Eye (tissue), 1 donor: Measurements from ENCODE around the gene RPS24.

Source experiments
- DNase-seq: peaks from one replicate; pipeline ENCODE4 v3.0.0-alpha.2; 2015

Gene RPS24

DNA sequence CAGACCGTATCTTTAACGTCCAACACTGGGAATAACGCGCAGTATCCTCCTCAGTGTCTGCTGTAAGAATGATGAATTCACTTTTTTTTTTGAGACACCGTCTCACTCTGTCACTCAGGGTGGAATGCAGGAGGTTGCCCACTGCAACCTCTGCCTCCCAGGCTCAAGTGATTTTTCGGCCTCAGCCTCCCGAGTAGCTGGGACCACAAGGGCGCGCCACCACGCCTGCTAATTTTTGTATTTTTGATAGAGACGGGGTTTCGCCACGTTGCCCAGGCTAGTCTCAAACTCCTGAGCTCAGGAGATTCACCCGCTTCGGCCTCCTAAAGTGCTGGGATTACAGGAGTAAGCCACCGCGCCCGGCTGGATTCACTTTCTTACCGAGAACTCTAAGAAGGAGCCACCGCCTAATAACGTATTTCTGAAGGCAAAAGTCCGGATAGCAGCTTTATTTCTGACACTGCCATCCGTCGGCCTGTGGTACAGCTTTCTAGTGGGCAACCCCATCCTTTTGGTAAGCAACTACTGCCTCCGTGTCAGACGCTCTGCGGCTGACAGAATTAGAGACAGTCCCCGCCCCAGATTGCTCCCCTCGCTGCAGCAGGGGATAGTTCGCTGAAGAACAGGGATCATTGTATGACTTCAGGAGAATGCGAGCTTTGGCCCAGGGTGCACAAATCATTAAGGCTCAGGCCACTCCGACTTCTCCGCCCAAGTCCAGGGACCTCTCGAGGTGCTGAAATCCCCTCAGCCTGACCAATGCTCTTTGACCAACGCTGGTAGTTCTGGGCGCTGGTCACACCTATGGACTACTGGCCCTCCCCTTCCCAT lies 5.0 kb upstream of the RPS24 start:
- no peak for DNase-seq

DNA sequence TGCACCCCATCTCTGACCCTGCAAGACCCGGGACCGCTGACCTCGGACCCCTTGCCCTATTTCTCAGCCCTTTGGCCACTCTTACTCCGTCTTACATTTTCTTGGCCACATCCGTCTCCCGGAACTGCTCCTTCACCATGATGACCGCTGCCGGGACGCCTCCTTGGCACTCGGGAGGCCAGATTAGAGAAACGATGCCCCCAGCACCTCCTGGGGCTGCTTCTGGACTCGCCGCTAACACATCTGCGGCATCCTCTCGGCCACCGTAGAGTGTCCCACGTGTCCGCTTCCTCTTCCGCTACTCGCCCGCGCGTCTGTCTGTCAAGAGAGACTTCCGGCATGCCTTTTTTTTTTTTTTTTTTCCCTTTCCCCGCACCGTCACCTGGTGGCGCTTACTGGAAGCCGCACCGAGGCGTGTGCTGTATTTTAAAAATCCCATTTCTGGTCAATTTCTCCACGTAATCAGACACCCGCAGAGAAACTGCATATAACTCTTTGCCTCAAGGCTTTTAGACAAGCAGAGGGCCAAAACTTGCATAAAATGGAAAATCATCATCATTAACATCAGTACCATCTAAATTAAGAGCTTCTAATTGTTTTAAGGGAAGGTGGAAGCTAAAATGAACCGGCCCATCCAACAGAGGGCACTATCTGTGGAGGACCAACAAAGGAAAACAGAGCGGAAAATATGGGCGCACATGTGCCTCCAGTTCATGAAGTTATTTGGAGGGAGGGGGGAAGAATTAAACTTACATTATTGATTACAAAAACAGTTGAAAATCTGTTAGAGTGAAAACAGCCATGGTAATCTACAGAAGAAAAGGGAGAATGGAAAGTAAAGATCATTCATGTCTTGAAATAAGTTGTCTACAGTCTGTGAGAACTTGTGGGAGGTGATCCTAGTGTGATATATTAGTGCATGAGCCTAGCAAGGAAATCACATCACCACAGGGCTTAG lies 4.1 kb upstream of the RPS24 start, which contains the start of gene POLR3A:
POLR3A (minus strand) TSS at position 247 of the 958 bp plus-strand sequence; CDS start at position 139, 108 bp downstream.
- DNase-seq: peak; percentile 98

DNA sequence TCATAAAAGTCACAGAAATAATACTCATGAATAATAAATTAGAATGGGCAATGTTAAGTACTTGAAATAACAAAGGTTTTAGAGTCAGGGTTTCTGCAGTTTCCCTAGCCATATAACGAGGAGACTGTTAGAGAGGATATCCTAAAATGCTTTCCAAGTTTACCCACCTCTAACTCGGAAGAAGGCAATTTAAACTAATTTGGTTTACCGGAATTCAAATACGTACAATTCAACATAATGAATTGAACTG lies 351 bp upstream of the RPS24 start:
- DNase-seq: no peak

DNA sequence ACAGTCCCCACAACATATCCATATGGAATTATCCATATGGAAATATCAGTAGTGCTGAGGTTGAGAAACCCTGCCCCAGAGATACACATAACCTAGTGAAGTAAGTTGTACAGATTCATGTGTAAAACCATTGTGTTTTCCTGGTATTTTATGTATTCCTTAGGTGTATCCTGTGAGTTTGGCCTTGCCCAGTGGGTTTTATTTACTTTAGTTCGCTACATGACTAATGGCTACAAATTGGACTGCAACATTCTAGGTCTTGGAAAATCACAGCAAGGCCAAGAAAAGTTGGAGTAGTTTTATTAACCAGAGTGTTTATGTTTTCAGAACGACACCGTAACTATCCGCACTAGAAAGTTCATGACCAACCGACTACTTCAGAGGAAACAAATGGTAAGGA lies 1.4 kb downstream of the RPS24 start:
- DNase-seq: no peak

DNA sequence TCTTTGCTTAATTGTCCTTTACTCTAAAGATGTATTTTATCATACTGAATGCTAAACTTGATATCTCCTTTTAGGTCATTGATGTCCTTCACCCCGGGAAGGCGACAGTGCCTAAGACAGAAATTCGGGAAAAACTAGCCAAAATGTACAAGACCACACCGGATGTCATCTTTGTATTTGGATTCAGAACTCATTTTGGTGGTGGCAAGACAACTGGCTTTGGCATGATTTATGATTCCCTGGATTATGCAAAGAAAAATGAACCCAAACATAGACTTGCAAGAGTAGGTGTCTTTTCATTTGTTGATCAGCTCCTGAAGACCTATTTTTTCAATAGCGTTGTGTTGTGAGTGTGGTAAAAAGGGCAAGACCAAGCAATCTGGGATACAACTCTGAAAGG lies 1.8 kb downstream of the RPS24 start:
- DNase-seq: no peak

DNA sequence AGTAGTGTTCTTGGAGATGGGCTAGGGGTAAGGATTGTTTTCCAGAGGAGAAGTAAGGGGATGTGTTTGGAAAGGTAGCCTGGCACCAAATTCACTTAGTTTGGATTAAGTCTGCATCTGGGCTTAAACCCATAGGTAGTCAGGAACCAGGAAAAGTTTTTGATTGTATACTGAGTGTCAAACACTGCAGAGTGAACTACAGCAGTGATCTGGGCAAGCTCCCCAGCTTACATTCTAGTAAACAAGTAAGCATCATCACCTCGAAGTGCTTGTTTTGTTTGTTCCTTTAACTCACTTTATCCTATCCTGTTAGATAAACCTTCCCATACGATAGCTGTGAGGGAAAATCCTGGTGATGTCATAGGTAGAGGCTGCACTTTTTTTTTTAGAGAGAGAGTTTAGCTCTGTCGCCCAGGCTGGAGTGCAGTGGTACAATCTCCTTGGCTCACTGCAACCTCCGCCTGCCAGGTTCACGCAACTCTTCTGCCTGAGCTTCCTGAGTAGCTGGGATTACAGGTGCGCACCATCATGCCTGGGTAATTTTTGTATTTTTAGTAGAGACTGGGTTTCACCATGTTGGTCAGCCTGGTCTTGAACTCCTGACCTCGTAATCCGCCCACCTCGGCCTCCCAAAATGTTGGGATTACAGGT lies 2.4 kb downstream of the RPS24 start:
- no peak for DNase-seq

DNA sequence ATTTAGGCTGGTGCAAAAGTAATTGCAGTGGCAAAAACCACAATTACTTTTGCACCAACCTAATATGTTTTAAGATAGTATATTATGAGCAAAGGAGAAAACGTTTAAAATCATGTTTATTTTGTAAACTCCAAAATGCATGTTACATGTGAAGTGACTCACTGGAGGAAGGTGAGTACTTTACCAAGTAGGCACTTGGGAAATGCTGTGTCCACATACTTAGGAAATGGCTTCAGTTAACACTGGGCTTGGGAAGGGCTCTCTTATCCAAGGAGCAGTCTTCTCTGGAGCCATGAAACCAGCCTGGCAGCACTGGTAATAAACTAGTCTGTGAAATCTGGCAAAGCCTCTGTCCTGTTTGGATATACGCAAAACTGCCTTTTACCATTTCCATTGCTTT lies 4.4 kb downstream of the RPS24 start:
- DNase-seq: no peak

DNA sequence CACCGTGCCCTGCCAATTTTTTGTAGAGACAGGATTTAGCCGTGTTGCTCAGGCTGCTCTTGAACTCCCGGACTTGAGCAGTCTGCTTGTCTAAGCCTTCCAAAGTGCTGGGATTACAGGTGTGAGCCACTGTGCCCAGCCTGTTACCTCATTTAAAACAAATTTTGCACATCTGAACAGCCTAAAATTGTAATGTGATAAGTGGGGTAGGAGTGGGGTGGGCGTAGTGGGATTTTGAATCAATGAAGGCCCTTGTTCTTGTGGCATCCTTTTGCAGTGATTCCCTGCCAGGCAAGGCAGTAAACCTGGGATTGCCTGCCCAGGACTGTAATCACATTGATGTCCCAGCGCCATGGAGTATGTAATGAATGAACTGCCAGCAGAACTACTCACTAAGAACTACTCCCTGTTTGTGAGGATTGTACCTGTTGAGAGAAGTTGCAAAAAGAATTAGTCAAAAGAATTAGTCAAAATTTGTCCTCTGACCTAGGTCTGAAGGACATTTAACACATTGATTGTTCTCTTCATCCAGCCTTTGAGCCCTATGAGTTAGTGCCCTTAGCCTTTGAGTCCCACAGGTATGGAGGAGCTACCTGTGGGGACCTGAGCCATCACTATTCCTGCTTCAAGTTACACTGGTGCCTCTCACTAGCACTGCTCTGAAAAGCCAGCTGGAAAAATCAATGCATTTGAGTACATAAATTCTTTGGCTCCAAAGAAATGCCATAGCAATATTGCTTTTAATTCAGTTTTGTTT lies 5.3 kb downstream of the RPS24 start:
- no peak for DNase-seq

DNA sequence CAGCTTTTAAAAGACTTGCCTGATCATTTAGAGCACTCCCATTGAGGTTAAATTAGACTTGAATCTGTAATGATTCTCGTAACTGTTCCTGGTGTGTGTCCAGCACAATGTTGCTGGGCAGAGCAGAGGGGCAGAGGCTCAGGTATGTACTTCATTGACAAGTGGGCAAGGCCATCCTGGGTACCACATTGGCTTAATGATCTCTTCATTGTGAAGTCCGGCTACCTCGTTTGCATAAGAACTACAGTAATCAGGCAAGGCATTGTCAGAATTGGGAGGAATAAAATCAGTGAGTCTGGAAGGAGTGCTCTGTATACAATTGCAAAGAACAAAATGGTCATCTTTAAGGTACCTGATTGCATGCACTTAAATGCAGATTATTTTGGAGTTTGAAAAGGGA lies 6.1 kb downstream of the RPS24 start:
- no peak for DNase-seq

DNA sequence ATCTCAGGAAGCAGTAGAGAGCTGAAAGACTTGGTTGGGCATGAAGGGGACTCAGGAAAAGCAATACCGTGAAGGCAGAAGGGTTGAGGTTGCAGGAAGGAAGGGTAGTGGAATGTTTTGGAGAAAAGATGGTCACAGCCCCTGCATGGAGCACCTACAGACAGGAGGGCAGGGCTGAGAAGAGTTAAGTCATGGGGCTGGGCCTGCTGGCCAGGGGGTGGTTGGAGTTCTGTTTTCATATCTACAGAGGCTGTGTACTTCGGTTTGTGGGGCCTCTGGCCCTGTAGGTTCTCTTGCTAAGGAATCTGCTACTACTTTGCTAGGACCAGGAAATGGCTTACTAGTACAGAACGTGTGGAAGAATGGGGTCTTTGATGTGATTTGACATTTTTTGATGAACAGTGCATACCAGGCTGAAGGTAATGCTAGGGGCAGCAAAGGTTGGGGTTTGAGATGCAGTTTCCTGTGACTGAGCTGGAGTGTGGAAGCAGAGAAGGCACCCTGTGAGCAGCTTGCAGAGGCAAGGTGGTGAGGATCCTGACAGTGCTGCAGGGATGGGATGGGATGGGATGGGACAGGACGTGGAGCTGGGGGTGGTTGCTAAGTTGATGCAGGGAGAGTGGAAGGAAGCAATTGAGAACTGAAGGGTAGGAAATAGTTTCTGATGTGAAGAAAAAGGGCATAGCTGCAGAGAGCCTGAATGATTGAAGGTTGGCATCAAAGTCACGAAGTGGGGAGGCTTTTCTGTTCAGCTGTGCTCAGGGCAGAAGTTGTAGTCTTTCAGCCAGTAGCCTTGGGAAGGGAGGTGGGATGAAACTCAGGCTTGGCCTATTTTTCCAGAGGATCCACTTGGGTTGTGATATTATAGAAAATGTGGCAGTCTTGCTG lies 7.8 kb downstream of the RPS24 start:
- DNase-seq: no peak

DNA sequence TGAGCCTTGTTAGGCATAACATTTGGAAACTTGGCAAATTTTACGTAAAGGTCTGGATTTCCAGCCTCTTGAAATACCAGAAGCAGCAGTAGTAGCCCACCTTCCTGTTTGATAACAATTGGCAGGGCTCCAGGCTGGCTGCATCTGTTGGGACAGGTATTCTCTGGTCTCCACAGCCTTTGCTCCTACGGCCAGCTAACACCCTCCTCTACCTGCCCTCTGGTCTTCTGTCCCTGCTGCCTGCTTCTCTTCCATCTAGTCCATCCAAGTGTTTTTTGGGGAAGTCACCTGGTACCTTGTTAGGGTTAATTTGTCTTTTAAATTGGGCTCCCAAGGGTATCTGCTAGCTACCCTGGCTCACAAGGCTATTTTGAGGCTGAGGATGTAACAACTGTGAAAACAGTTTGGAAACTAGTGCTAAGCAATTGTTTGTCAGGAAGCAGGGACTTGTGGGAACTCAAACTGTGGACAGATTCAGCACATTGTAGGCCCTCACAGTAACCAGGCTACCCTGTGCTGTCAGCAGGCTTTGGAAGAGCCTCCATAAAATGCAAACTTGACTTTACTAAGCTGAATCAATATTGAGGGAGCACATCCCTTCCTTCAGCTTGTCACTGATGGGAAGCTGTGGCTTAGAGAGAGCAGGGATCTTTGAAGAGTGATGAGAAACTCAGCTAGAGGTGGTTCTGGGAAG lies 8.5 kb downstream of the RPS24 start:
- DNase-seq: no peak

DNA sequence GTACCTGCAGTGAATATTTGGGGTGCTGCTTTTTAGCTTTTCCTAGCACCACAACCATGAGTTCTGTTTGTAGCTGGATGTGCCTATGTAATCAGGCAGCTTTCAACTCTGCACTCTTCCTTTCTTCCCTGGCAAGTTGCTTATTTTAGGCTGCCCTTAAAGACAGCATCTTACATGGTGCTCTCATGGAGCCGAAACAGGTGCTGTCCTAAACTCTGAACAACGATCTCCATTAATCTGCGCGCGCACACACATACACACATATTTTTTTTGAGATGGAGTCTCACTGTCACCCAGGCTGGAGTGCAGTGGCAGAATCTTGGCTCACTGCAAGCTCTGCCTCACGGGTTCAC lies 9.1 kb downstream of the RPS24 start:
- DNase-seq: no peak

DNA sequence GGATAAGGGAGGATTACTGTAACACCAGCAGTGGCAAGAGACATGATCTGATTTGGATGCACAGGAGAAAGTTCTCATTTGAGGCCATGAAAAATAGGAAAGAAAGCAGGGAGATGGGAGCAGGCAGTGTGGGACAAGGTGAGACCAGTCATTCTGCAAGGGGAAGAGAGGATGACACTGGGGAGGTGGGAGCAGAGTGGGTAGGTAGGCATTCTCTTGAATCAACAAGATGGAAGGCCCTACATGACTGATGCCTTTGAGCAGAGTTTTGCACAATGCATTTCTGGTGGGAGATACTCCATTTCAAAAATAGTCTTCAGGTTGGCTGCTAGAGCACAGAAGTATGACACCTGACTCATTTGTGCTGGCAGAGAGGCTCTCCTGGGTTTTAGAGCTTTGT lies 10.5 kb downstream of the RPS24 start:
- DNase-seq: no peak

DNA sequence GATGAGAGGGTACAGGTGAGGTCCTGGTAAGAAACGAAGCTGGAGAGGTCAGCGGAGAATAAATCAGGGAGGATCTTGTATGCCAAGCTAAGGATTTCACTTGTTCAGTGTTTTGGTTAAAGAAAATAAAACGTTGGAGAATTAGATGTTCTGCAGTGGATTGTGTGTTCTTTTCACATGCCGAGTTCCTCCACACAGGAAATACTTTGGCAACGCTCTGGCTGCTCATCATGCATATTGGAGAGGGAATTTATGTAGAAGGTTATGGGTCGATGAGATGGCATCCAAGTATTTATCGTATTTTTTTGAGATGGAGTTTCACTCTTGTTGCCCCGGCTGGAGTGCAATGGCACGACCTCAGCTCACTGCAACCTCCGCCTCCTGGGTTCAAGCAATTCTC lies 11.0 kb downstream of the RPS24 start:
- DNase-seq: no peak

DNA sequence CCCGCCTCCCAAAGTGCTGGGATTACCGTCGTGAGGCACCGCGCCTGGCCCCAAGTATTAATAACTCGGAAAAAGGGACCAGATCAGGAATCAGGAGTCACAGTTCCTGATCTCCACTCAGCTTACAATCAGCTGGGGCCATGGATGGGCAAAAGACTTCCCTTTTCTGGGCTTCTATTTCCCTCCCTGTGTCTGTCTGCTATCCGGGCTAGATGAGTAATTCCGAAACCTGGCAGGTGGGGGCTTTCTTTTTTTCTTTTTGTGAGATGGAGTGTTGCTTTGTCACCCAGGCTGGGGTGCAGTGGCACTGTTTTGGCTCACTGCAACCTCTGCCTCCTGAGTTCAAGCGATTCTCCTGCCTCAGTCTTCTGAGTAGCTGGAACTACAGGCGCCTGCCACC lies 11.6 kb downstream of the RPS24 start:
- no peak for DNase-seq

DNA sequence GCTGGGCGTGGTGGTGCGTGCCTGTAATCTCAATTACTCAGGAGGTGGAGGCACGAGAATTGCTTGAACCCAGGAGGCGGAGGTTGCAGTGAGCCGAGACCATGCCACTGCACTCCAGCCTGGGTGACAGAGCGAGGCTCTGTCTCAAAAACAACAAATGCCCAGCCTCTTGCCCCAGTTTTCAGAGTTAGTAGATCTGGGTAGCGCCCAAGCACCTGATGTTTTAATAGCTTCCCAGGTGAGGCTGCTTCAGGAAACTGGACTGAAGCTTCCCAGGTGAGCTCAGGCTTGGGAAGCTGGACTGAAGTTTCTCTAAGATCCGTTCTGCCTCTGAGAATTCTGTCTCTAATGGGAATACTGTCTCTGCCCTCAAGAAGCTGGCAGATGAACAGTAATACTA lies 12.2 kb downstream of the RPS24 start:
- no peak for DNase-seq

DNA sequence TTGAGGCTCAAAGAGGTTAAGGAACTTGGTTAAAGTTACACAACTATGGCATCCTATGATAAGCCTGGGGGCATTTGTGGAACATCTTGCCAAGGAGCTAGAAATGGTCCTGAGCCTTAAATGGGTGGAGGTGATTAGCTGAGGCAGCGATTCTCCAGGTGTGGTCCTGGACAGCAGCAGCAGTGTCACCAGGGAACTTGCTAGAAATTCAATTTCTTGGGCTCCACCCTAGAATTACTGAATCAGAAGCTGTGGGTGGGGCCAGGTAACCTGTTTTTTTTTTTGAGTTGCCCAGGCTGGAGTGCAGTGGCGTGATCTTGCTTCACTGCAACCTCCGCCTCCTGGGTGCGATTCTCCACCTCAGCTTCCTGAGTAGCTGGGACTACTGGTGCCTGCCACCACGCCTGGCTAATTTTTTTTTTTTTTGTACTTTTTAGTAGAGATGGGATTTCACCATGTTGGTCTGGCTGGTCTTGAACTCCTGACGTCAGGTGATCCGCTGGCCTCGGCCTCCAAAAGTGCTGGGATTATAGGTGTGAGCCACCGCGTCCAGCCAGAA lies 13.1 kb downstream of the RPS24 start:
- no peak for DNase-seq

DNA sequence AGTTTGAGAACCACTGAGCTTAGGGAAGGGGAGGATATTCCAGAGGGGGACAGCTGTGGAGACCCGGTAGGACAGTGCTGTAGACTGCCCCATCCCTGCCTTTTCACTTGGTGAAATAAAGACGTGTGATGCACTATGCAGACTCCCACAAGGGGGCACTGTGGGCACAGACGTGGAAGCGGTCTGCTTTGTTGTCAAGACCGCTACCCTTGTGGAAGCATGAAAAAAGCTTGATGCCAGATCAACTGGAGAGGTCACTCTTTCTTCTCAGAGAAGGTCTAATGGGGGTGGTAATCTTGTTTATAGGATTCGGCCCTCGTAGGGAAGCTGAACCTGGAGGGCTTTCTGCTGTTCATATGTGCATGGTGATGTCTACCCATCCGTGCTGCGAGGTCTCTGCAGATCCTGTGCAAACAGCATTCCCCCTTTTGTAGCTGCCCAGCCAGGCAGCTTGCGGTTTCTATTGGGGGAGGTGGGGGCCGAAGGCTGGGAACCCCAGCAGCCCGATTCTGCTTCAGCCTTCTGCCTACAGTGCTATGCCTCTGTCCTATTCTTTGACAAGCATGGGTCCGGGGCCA lies 13.7 kb downstream of the RPS24 start:
- DNase-seq: peak; percentile 97

DNA sequence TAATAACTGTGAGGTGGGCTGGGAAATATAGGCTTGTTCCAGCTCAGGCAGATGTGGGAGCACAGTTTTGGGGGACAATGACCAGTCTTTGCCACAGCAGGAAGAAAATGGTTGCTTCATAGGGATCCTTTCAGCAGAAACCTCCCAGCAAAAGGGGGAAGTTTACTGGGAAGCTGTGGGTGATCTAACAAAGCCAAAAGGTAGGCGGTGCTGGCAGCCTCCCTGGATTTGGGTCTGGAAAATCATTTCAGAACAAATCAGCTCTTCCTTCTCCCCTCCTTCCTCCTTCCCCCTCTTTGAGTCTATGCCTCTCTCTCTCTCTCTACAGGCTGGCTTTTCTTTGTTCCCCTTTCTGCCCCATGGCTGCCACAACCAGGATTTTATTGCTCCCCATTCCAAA lies 16.2 kb downstream of the RPS24 start:
- no peak for DNase-seq

DNA sequence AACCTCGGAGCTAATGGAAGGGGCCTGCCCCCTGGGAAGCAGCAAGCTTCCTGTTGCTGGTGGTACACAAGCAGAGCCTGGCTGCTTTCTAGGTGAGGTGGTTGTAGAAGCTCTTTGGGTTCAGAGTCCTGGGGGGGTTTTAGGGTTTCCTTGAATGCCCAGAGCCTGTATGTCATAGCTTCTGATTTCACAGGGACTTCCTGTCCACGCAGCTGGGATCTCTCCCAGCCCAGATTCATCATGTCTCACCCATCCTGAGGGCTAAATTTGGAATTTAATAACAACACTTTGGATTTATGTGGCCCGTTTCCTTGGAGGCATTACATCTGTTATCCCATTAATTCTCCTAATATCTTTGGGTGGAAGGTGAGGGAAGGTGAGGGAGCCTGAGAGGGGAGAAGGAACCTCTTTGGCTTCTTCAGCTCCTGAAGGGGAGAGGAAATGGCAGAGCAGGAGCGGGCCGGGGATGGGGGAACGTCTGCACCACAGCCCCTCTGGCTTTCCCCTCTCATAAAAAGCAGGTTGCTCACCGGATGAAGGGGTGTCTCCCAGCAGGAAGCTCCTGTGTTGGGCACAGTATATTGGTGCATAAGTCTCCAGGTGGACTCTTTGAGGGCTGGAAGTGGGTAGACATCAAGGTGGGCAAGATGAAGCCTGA lies 19.7 kb downstream of the RPS24 start:
- no peak for DNase-seq
